ENCODE data around the gene TM4SF5. TPM values are rescaled to one million over a fixed set of nuclear protein-coding genes. Genes with fewer than 3 reads are reported as not detected.

Gene TM4SF5
- total RNA-seq, 1 donor from 2014 or later = not detected

GRCh38 chr17:4744999-4745969 lies 26.4 kb upstream of the TM4SF5 start:
- no peak for DNase-seq (ENCODE audit: low read depth, low spot score)

GRCh38 chr17:4747847-4748246 lies 23.8 kb upstream of the TM4SF5 start:
- no peak for DNase-seq (ENCODE audit: low read depth, low spot score)

DNA sequence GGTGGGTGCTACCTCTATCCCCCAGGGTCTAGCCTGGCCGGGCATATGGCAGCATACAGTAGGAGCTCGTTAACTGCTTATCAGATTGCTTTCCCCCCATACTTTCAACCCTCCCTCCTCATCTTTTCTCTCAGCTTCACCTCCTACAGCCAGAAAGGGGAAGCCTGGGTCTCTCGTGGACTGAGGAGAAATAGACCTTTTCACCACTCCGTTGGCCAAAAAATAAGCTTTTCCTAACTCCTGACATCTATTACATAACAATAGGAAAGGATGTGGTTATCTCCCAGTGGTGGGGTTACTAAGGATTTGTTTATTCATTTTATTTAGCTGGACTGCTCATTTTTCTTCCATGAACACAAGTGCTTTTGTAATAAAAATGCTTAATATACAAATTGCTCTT lies 23.0 kb upstream of the TM4SF5 start:
- DNase-seq (ENCODE audit: low read depth, low spot score) = no peak

- no peak for DNase-seq (ENCODE audit: low read depth, low spot score)
Observed at GRCh38 chr17:4750606-4751005, 21.1 kb upstream of the TM4SF5 start.

DNA sequence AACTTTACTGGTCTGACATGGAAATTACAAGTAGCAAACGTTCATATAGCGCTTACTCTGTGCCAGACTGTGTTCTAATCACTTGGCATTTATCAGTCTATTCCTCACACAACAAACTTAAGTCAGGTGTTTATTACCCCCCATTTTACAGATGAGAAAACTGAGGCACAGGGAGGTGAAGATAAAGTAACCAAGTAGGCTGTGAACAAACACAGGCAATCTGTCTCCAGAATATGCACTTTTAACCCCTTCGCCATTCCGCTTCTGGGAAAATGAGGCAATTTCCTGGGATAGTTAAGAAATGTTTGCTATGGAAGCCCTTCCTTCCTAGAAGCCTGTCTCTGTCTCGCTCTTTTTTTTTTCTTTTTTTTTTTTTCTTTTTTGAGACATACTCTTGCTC lies 19.8 kb upstream of the TM4SF5 start:
- DNase-seq (ENCODE audit: low read depth, low spot score) = no peak

- DNase-seq (ENCODE audit: low read depth, low spot score) = no peak
Observed at GRCh38 chr17:4753392-4753791, 18.3 kb upstream of the TM4SF5 start.

DNA sequence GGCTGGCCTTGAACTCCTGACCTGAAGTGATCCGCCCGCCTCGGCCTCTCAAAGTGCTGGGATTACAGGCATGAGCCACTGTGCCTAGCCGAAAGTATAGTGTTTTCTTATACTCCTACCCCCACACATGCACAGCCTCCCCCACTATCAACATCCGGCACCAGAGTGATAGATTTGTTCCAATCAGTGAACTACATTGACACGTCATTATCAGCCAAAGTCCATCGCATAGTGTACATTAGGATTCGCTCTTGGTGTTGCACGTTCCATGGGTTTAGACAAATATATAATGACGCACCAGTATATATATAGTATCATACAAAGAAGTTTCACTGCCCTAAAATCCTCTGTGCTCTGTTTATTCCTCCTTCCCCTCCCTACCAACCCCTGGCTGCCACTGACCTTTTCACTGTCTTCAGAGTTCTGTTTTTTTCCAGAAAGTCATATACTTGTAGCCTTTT lies 11.9 kb upstream of the TM4SF5 start:
- DNase-seq (ENCODE audit: low read depth, low spot score) = no peak

DNA sequence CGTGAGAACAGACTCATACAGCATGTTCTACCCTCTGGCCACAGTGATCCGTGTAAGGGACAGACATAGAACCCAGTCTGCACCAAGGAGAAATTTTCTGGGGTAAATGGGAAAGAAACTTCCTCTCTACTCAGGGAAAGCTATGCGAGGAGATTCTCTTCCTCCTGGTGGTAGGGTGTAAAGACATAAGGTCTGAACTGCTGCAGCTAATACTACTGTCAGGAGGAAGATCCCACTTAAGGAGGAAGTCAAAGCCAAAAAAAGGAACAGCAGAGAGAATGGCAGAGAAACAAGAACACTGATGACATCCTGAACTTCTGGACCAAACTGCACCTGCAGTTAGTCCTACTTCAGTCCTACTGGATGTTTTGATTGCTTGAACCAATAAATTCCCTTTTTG lies 7.1 kb upstream of the TM4SF5 start:
- DNase-seq (ENCODE audit: low read depth, low spot score) = no peak

DNA sequence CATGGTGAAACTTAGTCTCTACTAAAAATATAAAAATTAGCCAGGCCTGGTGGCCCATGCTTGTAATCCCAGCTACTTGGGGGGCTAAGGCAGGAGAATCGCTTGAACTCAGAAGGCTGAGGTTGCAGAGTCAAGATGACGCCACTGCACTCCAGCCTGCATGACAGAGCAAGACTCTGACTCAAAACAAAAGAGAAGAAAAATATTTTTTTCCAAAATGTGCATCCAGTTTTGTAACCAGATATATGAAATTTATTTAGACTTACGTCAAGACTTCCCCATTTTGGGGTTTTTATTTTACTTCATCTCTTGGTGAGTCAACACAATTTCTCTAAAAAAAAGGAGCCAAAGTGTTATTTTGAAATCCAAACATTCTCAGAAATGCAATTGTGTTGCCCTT lies 5.5 kb upstream of the TM4SF5 start:
- DNase-seq (ENCODE audit: low read depth, low spot score) = no peak

DNA sequence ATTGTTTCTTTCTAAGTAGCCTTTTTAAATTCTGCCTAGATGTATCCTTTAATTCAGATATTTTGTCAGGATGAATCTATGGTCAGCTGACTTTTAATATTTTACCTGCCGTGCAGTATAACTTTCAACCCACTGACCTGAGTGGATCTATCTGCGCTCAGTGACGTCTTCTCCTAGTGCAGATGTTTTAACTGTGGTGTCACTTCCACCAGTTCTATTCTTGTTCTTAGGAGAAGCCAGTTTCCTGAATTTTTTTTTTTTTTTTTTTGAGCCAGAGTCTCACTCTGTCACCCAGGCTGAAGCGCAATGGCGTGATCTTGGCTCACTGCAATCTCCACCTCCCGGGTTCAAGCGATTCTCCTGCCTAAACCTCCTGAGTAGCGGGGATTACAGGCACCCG lies 5.0 kb upstream of the TM4SF5 start:
- DNase-seq (ENCODE audit: low read depth, low spot score) = no peak

GRCh38 chr17:4768298-4768697 lies 3.4 kb upstream of the TM4SF5 start:
- no peak for DNase-seq (ENCODE audit: low read depth, low spot score)

- DNase-seq (ENCODE audit: low read depth, low spot score) = no peak
Observed at GRCh38 chr17:4769628-4770027, 2.1 kb upstream of the TM4SF5 start.

- no peak for DNase-seq (ENCODE audit: low read depth, low spot score)
Observed at GRCh38 chr17:4772235-4772613, 538 bp downstream of the TM4SF5 start.

- DNase-seq (ENCODE audit: low read depth, low spot score) = no peak
Observed at GRCh38 chr17:4777969-4778760, 6.5 kb downstream of the TM4SF5 start.

GRCh38 chr17:4780325-4780955 lies 8.8 kb downstream of the TM4SF5 start:
- DNase-seq (ENCODE audit: low read depth, low spot score) = no peak

DNA sequence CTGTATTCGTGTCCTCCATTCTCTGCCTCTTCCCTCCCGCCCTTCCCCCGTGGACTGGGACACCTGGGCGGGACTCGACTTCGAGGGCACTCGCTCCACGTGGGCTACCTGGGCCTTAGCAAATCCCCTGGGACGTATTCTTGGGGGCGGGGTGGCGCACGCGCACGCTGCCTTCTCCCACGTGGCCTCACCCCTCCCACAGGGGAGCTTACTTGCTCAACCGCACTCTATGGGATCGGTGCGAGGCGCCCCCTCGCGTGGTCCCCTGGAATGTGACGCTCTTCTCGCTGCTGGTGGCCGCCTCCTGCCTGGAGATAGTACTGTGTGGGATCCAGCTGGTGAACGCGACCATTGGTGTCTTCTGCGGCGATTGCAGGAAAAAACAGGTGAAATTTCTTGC lies 11.0 kb downstream of the TM4SF5 start:
- no peak for DNase-seq (ENCODE audit: low read depth, low spot score)

GRCh38 chr17:4785311-4786105 lies 13.8 kb downstream of the TM4SF5 start:
- DNase-seq (ENCODE audit: low read depth, low spot score) = no peak

GRCh38 chr17:4786106-4786511 lies 14.4 kb downstream of the TM4SF5 start, which contains the start of gene VMO1:
Gene VMO1, minus strand, starts transcription at chr17:4786364. Its CDS starts 12 bp downstream, at chr17:4786352.
- DNase-seq (ENCODE audit: low read depth, low spot score) = no peak

DNA sequence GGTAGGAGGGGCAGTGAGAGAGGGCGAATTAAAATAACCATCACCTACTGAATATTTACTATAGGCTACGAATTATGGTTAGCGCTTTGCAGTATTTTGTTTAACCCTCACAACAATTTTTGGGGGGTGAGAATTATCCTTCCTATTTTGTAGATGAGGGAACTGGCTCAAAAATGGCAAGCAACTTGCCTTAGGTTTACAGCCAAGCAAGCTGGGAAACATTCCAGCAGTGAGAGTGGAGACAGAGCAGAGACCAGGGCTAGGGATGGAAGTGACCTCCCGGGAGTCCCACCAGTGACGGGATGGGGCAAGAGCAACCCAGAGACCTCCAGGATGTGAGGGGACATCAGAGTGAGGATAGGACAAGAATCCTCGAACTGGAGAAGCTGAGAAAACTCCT lies 14.8 kb downstream of the TM4SF5 start:
- DNase-seq (ENCODE audit: low read depth, low spot score) = no peak

DNA sequence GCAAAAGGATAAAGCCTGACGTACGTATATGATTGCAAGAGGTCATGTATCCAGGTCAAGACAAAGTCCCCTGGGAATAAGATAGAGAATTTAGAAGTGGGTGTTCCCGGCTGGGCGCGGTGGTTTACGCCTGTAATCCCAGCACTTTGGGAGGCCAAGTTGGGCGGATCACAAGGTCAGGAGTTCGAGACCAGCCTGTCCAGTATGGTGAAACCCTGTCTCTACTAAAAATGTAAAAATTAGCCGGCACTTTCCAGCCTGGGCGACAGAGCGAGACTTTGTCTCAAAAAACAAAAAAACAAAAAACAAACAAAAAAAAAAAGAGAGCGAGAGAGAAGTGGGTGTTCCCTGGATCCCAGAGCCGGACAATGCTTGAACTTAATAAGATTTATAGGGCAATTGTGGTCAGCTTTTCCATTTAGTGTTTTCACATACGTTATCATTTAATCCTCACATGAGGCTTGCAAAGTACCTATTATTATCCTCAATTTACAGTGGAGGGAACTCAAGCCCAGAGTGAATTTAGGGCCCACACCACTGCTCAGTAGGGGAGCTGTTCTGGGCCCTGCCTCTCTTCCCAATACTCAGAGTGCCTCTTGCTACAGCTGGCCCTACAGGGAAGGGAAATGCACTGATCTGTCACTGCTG lies 16.6 kb downstream of the TM4SF5 start:
- DNase-seq (ENCODE audit: low read depth, low spot score) = no peak

Measured in pulmonary artery endothelial cell (primary cell).